ENCODE results near the gene WASHC4.

The WASHC4 gene

GRCh38 chr12:105071981-105072380 lies 35.5 kb upstream of the WASHC4 start:
- no peak overlapping the region; the same call in 1 of the 2 replicates for H3K4me2 ChIP-seq (ENCODE audit: low read length)
- no peaks in the 10 kb centered on the region for H3K79me2 ChIP-seq (ENCODE audit: control insufficient read depth, low read length)
- H3K27ac ChIP-seq (ENCODE audit: low read depth, low read length), result no peak overlapping the region
- no peaks in the 10 kb centered on the region for H3K36me3 ChIP-seq (ENCODE audit: control insufficient read depth, low read length)
- TF ChIP-seq EZH2phosphoT487 (IDR thresholded peaks at IDR 0.05; ENCODE audit: borderline replicate concordance, low read length) (no peak), CTCF (IDR thresholded peaks at IDR 0.05; ENCODE audit: low read depth, low read length, poor library complexity, severe bottlenecking) (no peak)
- H3K4me1 ChIP-seq (ENCODE audit: control insufficient read depth, low read length), result peaks cover 21% of the 10 kb centered on the region
- H4K20me1 ChIP-seq (ENCODE audit: control insufficient read depth, insufficient read depth, low read depth, low read length), result no peaks in the 10 kb centered on the region
- H3F3A ChIP-seq (ENCODE audit: control insufficient read depth, insufficient read depth), result no peaks in the 10 kb centered on the region
- H3K27me3 ChIP-seq (ENCODE audit: control insufficient read depth, low read length), result peaks cover 2% of the 10 kb centered on the region; the same call in 1 of the 2 replicates
- no peaks in the 10 kb centered on the region for H3K9me2 ChIP-seq (replicated peaks; ENCODE audit: control insufficient read depth, low read length)
- H3K9me3 ChIP-seq (ENCODE audit: control insufficient read depth, insufficient read depth, low read length), result no peaks in the 10 kb centered on the region
- H3K4me3 ChIP-seq (ENCODE audit: low read length), result no peak overlapping the region

- Histone ChIP-seq H3K9me3 (ENCODE audit: control insufficient read depth, insufficient read depth, low read length) (no peaks in the 10 kb centered on the region), H3K4me2 (ENCODE audit: low read length) (peak overlapping the region; percentile 25), H4K20me1 (ENCODE audit: control insufficient read depth, insufficient read depth, low read depth, low read length) (no peaks in the 10 kb centered on the region), H3K27me3 (ENCODE audit: control insufficient read depth, low read length) (peaks cover 2% of the 10 kb centered on the region; the same call in 1 of the 2 replicates), H3K4me1 (ENCODE audit: control insufficient read depth, low read length) (peaks cover 21% of the 10 kb centered on the region), H3K9me2 (replicated peaks; ENCODE audit: control insufficient read depth, low read length) (no peaks in the 10 kb centered on the region), H3K79me2 (ENCODE audit: control insufficient read depth, low read length) (no peaks in the 10 kb centered on the region), H3K36me3 (ENCODE audit: control insufficient read depth, low read length) (no peaks in the 10 kb centered on the region), H3K27ac (ENCODE audit: low read depth, low read length) (no peak overlapping the region), H3K4me3 (ENCODE audit: low read length) (peak overlapping the region; percentile 25), H3F3A (ENCODE audit: control insufficient read depth, insufficient read depth) (no peaks in the 10 kb centered on the region)
- TF ChIP-seq CTCF (IDR thresholded peaks at IDR 0.05; ENCODE audit: low read depth, low read length, poor library complexity, severe bottlenecking) (no peak), EZH2phosphoT487 (IDR thresholded peaks at IDR 0.05; ENCODE audit: borderline replicate concordance, low read length) (no peak)
Observed at GRCh38 chr12:105072888-105073488, 34.5 kb upstream of the WASHC4 start.

DNA sequence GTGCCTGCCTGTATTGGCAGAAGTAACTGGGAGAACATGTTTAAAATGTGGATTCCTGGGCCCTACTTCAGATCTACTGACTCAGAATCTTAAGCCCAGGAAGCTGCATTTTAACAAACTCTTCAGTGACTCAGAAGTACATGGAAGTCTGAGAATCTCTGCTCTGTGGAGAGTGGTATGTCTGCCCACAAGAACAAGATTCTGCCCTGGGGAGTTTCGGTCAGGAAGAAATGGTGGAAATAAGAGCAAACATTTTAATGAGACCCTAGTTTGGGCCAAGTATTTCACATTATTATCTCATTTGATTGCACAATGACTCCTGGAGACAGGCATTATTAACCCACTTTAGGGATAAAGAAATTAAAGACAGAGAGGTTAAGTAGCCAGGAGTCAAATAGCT lies 31.4 kb upstream of the WASHC4 start:
- H3K4me1 ChIP-seq (ENCODE audit: control insufficient read depth, low read length), result peaks cover 14% of the 10 kb centered on the region
- no peak overlapping the region for H3K4me2 ChIP-seq (ENCODE audit: low read length)
- H3K27ac ChIP-seq (ENCODE audit: low read depth, low read length), result no peak overlapping the region
- peaks cover 14% of the 10 kb centered on the region for H3K27me3 ChIP-seq (ENCODE audit: control insufficient read depth, low read length)
- H4K20me1 ChIP-seq (ENCODE audit: control insufficient read depth, insufficient read depth, low read depth, low read length), result no peaks in the 10 kb centered on the region
- H3K9me2 ChIP-seq (replicated peaks; ENCODE audit: control insufficient read depth, low read length), result no peaks in the 10 kb centered on the region
- H3F3A ChIP-seq (ENCODE audit: control insufficient read depth, insufficient read depth), result no peaks in the 10 kb centered on the region
- no peaks in the 10 kb centered on the region for H3K79me2 ChIP-seq (ENCODE audit: control insufficient read depth, low read length)
- H3K36me3 ChIP-seq (ENCODE audit: control insufficient read depth, low read length), result no peaks in the 10 kb centered on the region
- TF ChIP-seq EZH2phosphoT487 (IDR thresholded peaks at IDR 0.05; ENCODE audit: borderline replicate concordance, low read length), result no peak
- no peak for TF ChIP-seq CTCF (IDR thresholded peaks at IDR 0.05; ENCODE audit: low read depth, low read length, poor library complexity, severe bottlenecking)
- H3K4me3 ChIP-seq (ENCODE audit: low read length), result no peak overlapping the region
- H3K9me3 ChIP-seq (ENCODE audit: control insufficient read depth, insufficient read depth, low read length), result no peaks in the 10 kb centered on the region
